ENCODE measurements around the gene RASSF5.

GRCh38 chr1:206573319-206573718 lies 66.0 kb downstream of the RASSF5 start:
- TF ChIP-seq CTCF (IDR thresholded peaks at IDR 0.05; ENCODE audit: low read length), result no peak
- TF ChIP-seq EZH2phosphoT487 (IDR thresholded peaks at IDR 0.05; ENCODE audit: low read length), result no peak

All from MM.1S (cell line).